Superior temporal gyrus (tissue), 1 donor: Measurements from ENCODE around the gene PRELID1.
"Not testable (repeated sequence)": the region's sequence is repeated elsewhere in the genome, so short reads cannot be mapped to it uniquely, and the experiment has no call there.

Experiments
- DNase-seq: peaks from one replicate; pipeline ENCODE4 v3.0.0-alpha.2; 2016; ENCODE audit errors: extremely low spot score

Gene PRELID1

GRCh38 chr5:177299697-177300096 lies 3.9 kb upstream of the PRELID1 start:
- no peak for DNase-seq

GRCh38 chr5:177300236-177300880 lies 3.2 kb upstream of the PRELID1 start:
- peak; percentile 32 for DNase-seq

GRCh38 chr5:177300951-177301350 lies 2.6 kb upstream of the PRELID1 start:
- no peak for DNase-seq

GRCh38 chr5:177301503-177302165 lies 2.0 kb upstream of the PRELID1 start:
- DNase-seq: no peak

GRCh38 chr5:177302354-177303110 lies 1.1 kb upstream of the PRELID1 start:
- no peak for DNase-seq

GRCh38 chr5:177303925-177304391 lies 359 bp downstream of the PRELID1 start:
- no peak for DNase-seq

- DNase-seq: no peak
Measured at GRCh38 chr5:177304392-177305119, 957 bp downstream of the PRELID1 start.

GRCh38 chr5:177306103-177306640 lies 2.6 kb downstream of the PRELID1 start:
- DNase-seq: not testable (repeated sequence)

- DNase-seq: no peak
Measured at GRCh38 chr5:177306674-177307543, 3.3 kb downstream of the PRELID1 start.

GRCh38 chr5:177307544-177308363 lies 4.2 kb downstream of the PRELID1 start:
- no peak for DNase-seq

GRCh38 chr5:177308740-177309139 lies 5.1 kb downstream of the PRELID1 start:
- no peak for DNase-seq

- peak; percentile 38 for DNase-seq
Measured at GRCh38 chr5:177309351-177310191, 6.0 kb downstream of the PRELID1 start.

- no peak for DNase-seq
Measured at GRCh38 chr5:177310332-177310731, 6.7 kb downstream of the PRELID1 start.

GRCh38 chr5:177310757-177311391 lies 7.3 kb downstream of the PRELID1 start:
- DNase-seq: no peak

GRCh38 chr5:177311392-177311722 lies 7.8 kb downstream of the PRELID1 start:
- DNase-seq: no peak

- peak; percentile 93 for DNase-seq
Measured at GRCh38 chr5:177311723-177312648, 8.4 kb downstream of the PRELID1 start, which contains the start of gene MXD3. MXD3 (minus strand) TSS chr5:177311898; CDS start chr5:177311830, 68 bp downstream.

GRCh38 chr5:177312649-177313181 lies 9.1 kb downstream of the PRELID1 start:
- DNase-seq: no peak
